Parathyroid adenoma (tissue), 2 donors: Measurements from ENCODE around the gene CEP128.

Source experiments
- H2AFZ ChIP-seq: fragments of 300-600 bp; sonication (generic); one replicate; pipeline ENCODE4 v1.7.0; 2017; ENCODE audit warnings: antibody characterized with exemption, mild to moderate bottlenecking
- H3K27ac ChIP-seq: fragments of 300-600 bp; sonication (generic); one replicate; pipeline ENCODE4 v1.7.0; 2017
- H3K27me3 ChIP-seq: fragments of 300-600 bp; sonication (generic); one replicate; pipeline ENCODE4 v1.7.0; 2017; ENCODE audit warnings: low read length; ENCODE audit not compliant: control insufficient read depth, insufficient read depth
- H3K36me3 ChIP-seq: fragments of 300-600 bp; sonication (generic); one replicate; pipeline ENCODE4 v1.7.0; 2017; ENCODE audit warnings: low read length; ENCODE audit not compliant: control insufficient read depth, insufficient read depth
- H3K4me1 ChIP-seq: fragments of 300-600 bp; sonication (generic); one replicate; pipeline ENCODE4 v1.7.0; 2017; ENCODE audit warnings: control low read depth
- H3K4me2 ChIP-seq: fragments of 300-600 bp; sonication (generic); one replicate; pipeline ENCODE4 v1.7.0; 2017; ENCODE audit warnings: low read length
- H3K4me3 ChIP-seq: fragments of 300-600 bp; sonication (generic); one replicate; pipeline ENCODE4 v1.7.0; 2017; ENCODE audit warnings: low read depth, low read length
- H3K79me2 ChIP-seq: fragments of 300-600 bp; sonication (generic); one replicate; pipeline ENCODE4 v1.7.0; 2017; ENCODE audit warnings: control low read depth
- H3K9ac ChIP-seq: fragments of 300-600 bp; sonication (generic); one replicate; pipeline ENCODE4 v1.7.0; 2017; ENCODE audit warnings: mild to moderate bottlenecking
- H3K9me3 ChIP-seq: fragments of 300-600 bp; sonication (generic); one replicate; pipeline ENCODE4 v1.7.0; 2017; ENCODE audit warnings: low read length; ENCODE audit not compliant: control insufficient read depth
- CTCF ChIP-seq: fragments of 300-600 bp; sonication (generic); IDR thresholded peaks from one replicate; pipeline ENCODE4 v1.7.0; 2017; ENCODE audit warnings: antibody characterized with exemption, mild to moderate bottlenecking
- donor health status: primary hyperparathyroidism.

The CEP128 gene

GRCh38 chr14:80705241-80705980 is 236.1 kb downstream of the CEP128 start:
- Histone ChIP-seq H3K9ac (no peak overlapping the region), H3K9me3 (no peaks in the 10 kb centered on the region), H3K4me1 (peaks cover 5% of the 10 kb centered on the region), H3K36me3 (no peaks in the 10 kb centered on the region), H3K27me3 (no peaks in the 10 kb centered on the region), H3K79me2 (no peaks in the 10 kb centered on the region), H3K4me2 (no peak overlapping the region), H3K4me3 (no peak overlapping the region), H3K27ac (no peak overlapping the region), H2AFZ (no peak overlapping the region)
- TF ChIP-seq CTCF, result no peak

DNA sequence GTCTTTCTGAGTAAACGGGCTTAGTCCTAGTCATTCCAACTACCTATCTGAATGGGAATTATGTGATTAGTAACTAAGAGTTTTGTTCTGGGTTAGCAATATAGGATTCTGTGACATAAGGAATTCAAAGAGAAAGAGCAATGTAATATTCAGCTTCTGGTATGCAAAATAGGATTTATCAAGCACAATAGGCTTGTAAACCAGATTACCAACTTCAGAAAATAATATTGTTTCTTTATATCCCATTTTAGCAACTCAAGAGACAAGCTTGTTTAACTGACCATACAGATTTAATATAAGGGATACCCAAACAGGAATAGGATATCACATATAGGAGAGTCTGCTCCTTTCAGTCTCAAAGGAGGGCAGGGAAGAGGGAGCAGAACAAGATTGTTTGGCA is 240.9 kb downstream of the CEP128 start:
- no peak overlapping the region for H3K27ac ChIP-seq
- H3K79me2 ChIP-seq, result no peaks in the 10 kb centered on the region
- H3K9ac ChIP-seq, result no peak overlapping the region
- no peak overlapping the region for H3K4me3 ChIP-seq
- H3K4me2 ChIP-seq, result no peak overlapping the region
- H3K27me3 ChIP-seq, result no peaks in the 10 kb centered on the region
- H3K36me3 ChIP-seq, result no peaks in the 10 kb centered on the region
- peaks cover 12% of the 10 kb centered on the region for H3K4me1 ChIP-seq
- no peak overlapping the region for H2AFZ ChIP-seq
- no peaks in the 10 kb centered on the region for H3K9me3 ChIP-seq
- TF ChIP-seq CTCF, result no peak

DNA sequence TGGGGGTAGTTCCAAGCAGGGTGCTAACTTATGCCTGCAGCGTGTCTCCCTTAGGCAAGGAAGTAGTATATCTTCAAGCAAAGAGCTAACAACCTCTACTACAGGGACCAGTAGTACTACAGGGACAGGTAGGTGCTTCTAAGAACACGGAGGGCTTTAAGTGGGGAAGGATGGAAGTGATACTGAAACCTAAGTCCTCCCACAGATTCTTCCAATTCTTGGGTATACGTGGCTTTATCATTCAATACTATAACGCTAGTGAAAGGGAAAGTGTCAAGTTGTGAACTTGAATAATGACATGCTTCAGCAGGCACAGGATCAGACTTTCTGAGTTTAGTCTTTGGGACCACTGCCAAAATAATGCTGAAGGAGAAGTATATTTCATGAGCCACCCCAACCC is 241.7 kb downstream of the CEP128 start:
- no peaks in the 10 kb centered on the region for H3K79me2 ChIP-seq
- no peak overlapping the region for H3K4me2 ChIP-seq
- no peaks in the 10 kb centered on the region for H3K36me3 ChIP-seq
- peaks cover 12% of the 10 kb centered on the region for H3K4me1 ChIP-seq
- H3K27ac ChIP-seq, result no peak overlapping the region
- H3K4me3 ChIP-seq, result no peak overlapping the region
- H2AFZ ChIP-seq, result peak overlapping the region; percentile 62
- H3K27me3 ChIP-seq, result no peaks in the 10 kb centered on the region
- no peaks in the 10 kb centered on the region for H3K9me3 ChIP-seq
- no peak overlapping the region for H3K9ac ChIP-seq
- no peak for TF ChIP-seq CTCF

- Histone ChIP-seq H3K9ac (no peak overlapping the region), H3K27ac (peak overlapping the region; percentile 5), H2AFZ (peak overlapping the region; percentile 62), H3K9me3 (no peaks in the 10 kb centered on the region), H3K4me1 (peaks cover 12% of the 10 kb centered on the region), H3K36me3 (no peaks in the 10 kb centered on the region), H3K79me2 (no peaks in the 10 kb centered on the region), H3K27me3 (no peaks in the 10 kb centered on the region), H3K4me2 (no peak overlapping the region), H3K4me3 (no peak overlapping the region)
- no peak for TF ChIP-seq CTCF
These were observed 242.6 kb downstream of the CEP128 start for GRCh38 chr14:80698974-80699373.

GRCh38 chr14:80695869-80696268 is 245.7 kb downstream of the CEP128 start:
- Histone ChIP-seq H3K36me3 (no peaks in the 10 kb centered on the region), H3K4me2 (no peak overlapping the region), H3K27me3 (no peaks in the 10 kb centered on the region), H3K9ac (no peak overlapping the region), H3K4me1 (peaks cover 17% of the 10 kb centered on the region), H2AFZ (peak overlapping the region; percentile 64), H3K4me3 (no peak overlapping the region), H3K27ac (peak overlapping the region; percentile 87), H3K9me3 (no peaks in the 10 kb centered on the region), H3K79me2 (no peaks in the 10 kb centered on the region)
- TF ChIP-seq CTCF, result no peak
